GM21529 (cell line): ENCODE measurements around the gene CUL3.
"Not testable (repeated sequence)": the region's sequence is repeated elsewhere in the genome, so short reads cannot be mapped to it uniquely, and the experiment has no call there.

Source experiments
- ATAC-seq: cut with Tn5 transposase; IDR thresholded peaks from one replicate; pipeline ENCODE4 v1.9.1; 2021; ENCODE audit not compliant: unreplicated experiment

Gene CUL3

GRCh38 chr2:224485081-224486014 lies 99.8 kb downstream of the CUL3 start:
- not testable (repeated sequence) for ATAC-seq

DNA sequence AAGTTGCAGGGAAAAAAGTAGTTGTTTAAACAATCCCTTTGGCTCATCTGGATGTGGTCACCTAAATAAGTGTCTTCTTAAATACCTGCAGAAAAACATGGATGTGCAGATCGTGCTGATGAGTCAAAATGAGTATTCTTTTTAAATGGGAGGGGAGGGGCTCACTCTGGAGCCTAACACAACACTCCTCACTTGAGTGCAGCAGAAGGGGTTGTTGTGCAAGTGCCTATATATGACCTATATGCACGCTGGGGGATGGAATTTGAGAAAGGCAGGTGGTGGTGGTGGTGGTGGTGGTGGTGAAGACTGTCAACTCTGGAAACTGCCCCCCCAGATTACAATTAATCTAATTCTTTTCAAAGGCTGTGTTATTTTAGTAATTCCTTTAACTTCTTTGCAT lies 105.3 kb downstream of the CUL3 start:
- ATAC-seq: no peak

DNA sequence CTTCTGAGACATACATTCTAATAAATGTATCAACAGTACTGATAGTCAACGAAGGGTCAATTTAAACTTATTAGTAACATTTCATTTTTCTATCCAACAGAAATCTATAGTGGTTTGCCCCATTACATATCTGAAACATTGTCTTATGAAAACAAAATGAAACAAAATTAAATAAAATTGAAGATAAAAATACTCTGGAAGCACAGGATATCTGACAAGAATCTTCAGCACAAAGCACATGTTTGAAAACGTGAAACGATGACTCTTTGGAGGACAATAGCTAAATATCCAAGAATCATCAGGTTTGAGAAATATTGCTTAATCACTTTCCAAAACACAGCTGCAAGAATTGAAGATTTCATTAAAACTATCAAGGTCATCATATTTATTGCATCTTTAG lies 112.3 kb downstream of the CUL3 start:
- ATAC-seq: no peak

DNA sequence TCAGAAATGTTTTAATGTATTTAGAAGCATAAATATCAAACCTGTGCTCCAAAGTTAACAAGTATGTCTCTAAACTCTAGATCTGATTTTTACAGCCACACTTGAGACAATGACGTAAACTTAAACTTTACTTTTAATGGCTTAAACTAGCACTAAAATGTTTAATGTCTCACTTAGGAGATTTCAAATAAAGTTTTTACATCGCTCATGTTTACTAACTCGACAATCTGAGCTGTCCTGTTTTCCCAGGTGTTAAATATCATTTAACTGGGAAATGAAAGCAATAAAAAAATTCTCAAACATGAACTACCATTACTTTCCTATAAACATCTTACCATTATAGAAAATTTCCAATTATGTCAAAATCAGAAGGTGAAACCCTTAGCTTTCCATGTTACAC lies 113.0 kb downstream of the CUL3 start:
- ATAC-seq: no peak

DNA sequence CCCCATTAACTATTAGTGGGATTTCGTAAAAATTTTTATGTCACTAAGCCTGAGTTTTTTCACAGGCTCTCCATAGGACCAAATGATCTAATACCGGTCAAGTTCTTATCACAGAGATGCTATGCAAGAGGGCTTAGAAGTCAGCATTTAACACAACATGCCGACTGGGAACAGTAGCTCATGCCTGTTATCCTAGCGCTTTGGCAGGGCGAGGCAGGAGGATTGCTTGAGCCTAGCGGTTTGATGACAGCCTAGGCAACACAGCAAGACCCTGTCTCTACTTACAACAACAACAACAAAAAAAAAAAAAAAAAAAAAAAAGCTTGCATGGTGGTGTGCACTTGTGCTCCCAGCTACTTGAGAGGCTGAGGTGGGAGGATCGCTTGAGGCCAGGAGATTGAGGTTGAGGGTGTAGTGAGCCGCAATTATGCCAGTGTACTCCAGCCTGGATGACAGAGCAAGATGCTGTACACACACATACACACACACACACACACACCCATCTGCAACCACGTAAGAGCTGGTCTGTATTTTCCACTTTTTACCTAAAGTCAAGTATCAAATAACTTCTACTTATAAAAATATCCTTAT lies 115.7 kb downstream of the CUL3 start:
- ATAC-seq: no peak

DNA sequence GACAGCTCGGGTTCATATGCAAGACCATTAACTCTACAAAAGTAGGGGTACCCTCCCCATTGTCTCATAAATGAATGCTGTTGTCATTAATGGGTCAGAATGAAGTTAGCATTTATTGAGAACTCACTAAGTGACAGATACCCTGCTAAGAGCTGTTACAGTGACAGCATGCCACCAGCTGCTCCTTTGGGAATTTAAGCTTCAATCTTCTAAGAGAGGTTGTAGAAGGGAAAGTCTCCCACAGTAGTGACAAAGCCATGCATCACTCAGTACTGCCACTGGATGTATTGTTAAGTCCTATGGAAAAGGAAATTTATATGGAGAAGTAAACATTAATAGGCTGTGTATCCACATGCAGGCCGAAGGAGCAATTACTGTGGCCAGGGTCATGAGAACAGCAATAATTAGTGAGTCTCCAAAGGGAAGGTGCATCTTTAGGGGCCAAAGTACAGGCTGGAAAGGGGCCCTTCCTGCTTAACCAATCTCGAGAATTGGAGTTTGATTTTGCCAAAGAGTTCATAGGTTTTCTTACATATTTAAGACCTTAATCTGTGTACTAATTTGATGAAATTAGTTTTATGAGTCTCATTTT lies 118.8 kb downstream of the CUL3 start:
- ATAC-seq: no peak

- ATAC-seq: no peak
Observed at GRCh38 chr2:224461391-224461790, 123.8 kb downstream of the CUL3 start.

DNA sequence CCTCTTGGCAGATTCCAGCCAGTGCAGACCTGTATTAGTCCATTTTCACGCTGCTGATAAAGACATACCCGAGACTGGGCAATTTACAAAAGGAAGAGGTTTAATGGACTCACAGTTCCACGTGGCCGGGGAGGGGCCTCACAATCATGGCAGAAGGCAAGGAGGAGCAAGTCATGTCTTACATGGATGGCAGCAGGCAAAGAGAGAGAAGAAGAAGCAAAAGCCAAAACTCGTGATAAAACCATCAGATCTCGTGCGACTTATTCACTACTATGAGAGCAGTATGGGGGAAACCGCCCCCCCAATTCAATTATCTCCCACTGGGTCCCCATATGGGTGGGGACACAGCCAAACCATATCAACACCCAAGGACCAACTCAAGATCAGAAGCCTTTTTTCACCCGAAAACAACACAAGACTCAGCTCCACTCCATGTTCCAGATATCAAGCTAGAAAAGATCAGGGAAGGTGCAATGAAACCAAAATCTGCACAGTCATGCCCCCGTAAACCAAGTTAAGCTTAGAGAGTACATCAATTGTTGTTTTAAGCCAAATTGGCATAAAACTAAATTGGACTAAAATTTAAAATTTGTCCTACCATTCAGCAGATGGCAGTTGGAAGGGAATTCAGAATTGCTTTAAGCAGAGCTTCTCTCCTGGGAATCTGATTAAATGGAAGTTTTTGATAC lies 127.6 kb downstream of the CUL3 start:
- no peak for ATAC-seq

DNA sequence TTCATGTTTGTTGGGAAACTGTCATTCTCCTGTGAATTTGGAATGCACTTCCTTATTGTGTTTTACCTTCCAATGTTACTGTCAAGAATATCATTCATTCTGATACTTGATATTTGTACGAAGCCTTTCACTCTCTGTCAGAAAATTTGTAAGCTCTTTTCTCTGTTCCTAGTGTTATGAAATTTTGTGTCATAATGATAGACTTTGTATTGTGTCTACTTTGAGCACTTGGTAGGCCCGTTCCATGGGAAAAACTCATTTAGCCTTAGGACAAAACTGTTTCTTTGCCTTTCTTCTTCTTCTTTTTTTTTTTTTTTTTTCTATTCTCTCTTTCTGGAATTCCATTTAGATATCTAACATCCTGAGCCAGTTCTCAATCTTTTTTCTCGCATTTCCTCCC lies 131.3 kb downstream of the CUL3 start:
- ATAC-seq: no peak

GRCh38 chr2:224449212-224450147 lies 135.7 kb downstream of the CUL3 start:
- ATAC-seq: peak; percentile 68

- ATAC-seq: no peak
Observed at GRCh38 chr2:224448236-224448635, 136.9 kb downstream of the CUL3 start.

- ATAC-seq: no peak
Observed at GRCh38 chr2:224444783-224445182, 140.4 kb downstream of the CUL3 start.

GRCh38 chr2:224444021-224444420 lies 141.1 kb downstream of the CUL3 start:
- no peak for ATAC-seq

GRCh38 chr2:224442071-224442967 lies 142.8 kb downstream of the CUL3 start:
- no peak for ATAC-seq

- no peak for ATAC-seq
Observed at GRCh38 chr2:224440988-224441387, 144.2 kb downstream of the CUL3 start.

- no peak for ATAC-seq
Observed at GRCh38 chr2:224438726-224439125, 146.4 kb downstream of the CUL3 start.

DNA sequence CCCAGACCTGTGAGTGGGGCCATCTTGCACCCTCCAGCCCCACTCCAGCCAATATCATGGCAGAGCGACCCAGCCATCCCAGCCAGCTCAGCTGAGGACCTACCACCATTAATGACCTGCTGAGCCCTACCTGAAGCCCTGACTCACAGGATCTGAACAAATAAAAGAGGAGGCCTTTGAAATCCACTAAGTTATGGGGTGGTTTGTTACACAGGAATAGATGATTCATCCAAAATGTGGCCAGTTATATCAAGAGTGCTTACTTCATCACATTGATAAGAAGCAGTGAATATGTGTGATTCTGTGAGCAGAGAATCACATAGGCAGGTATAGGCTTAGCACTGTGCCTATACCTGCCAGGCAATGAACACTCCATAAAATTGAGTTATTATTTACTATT lies 148.5 kb downstream of the CUL3 start:
- no peak for ATAC-seq

- ATAC-seq: no peak
Observed at GRCh38 chr2:224434618-224435017, 150.5 kb downstream of the CUL3 start.

- ATAC-seq: no peak
Observed at GRCh38 chr2:224433442-224433841, 151.7 kb downstream of the CUL3 start.
